Smooth muscle cell of the pulmonary artery (primary cell): ENCODE results near the gene SCAF4. TPM values are rescaled to one million over a fixed set of nuclear protein-coding genes. Genes with fewer than 3 reads are reported as not detected.

ENCODE experiments used
- total RNA-seq: library from RNA; depleted of rRNA; stranded (reverse); fragments of >200 nt; gene quantifications from 2 replicates; pipeline ENCODE4 v1.2.3, GENCODE V29; 2014

The SCAF4 gene
- 5.9 and 6.6 TPM in 2 replicates for total RNA-seq

GRCh38 chr21:31731857-31732596 is at the start of gene SCAF4:
Gene SCAF4 (minus strand): TSS chr21:31732118. CDS start chr21:31731692, 426 bp downstream.

GRCh38 chr21:31659536-31660258 is 72.2 kb downstream of the SCAF4 start, which contains the start of gene SOD1:
Gene SOD1 (plus strand): TSS chr21:31659693. CDS start chr21:31659770, 77 bp downstream.

Other genes starting within 250 kb of the SCAF4 start
- gene SOD1, start 72.4 kb downstream of the SCAF4 start, total RNA-seq, result 134 and 189 TPM in 2 replicates
- gene HUNK, start 140.9 kb upstream of the SCAF4 start, total RNA-seq, result not detected in 2 replicates